NCI-H2196 treated with DMSO at 0.1 percent for 48 hours (cell line): ENCODE data around the gene DERL2.

Experiments
- DNase-seq: peaks from one replicate; lab custom pipeline; 2025; ENCODE audit not compliant: unreplicated experiment; lab: John Stamatoyannopoulos, UW

The DERL2 gene

DNA sequence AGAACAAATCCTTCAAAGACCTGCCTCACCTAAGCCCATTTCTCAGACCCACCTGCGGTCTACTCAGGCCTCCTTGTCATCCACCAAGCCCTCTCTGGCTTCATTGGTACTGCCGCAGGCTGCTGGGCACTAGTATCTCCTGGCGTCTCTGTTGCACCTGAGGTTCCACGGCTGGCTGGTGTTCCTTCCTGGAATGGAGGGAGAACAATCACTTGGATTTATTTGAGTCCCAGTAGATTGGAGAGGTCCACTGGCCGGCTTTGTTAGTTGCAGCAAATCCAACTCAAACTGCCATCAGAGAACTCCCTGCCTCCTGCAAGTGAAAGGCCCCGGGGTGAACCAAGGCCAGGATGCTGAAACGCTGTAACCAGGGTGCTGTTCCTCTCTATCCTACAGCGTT is 15.7 kb upstream of the DERL2 start:
- DNase-seq, result no peak

GRCh38 chr17:5500589-5501391 is 14.8 kb upstream of the DERL2 start:
- DNase-seq, result peak; percentile 73

DNA sequence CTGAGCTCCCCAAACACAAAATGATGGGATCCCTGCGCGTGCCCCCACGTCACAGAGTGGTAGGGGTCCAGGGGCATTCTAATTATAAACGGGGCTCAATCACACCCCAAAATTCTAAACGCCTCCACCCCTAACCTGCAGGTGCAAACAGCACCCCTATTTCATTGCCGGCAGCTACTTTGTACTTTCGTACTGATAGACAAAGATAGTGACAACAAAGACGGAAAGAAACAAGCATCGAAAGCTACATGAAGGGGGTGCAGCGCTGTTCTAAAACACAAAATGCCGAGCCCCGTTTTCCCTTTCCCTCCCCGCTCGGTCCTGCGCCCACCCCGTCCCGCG is 14.2 kb upstream of the DERL2 start:
- DNase-seq, result no peak

DNA sequence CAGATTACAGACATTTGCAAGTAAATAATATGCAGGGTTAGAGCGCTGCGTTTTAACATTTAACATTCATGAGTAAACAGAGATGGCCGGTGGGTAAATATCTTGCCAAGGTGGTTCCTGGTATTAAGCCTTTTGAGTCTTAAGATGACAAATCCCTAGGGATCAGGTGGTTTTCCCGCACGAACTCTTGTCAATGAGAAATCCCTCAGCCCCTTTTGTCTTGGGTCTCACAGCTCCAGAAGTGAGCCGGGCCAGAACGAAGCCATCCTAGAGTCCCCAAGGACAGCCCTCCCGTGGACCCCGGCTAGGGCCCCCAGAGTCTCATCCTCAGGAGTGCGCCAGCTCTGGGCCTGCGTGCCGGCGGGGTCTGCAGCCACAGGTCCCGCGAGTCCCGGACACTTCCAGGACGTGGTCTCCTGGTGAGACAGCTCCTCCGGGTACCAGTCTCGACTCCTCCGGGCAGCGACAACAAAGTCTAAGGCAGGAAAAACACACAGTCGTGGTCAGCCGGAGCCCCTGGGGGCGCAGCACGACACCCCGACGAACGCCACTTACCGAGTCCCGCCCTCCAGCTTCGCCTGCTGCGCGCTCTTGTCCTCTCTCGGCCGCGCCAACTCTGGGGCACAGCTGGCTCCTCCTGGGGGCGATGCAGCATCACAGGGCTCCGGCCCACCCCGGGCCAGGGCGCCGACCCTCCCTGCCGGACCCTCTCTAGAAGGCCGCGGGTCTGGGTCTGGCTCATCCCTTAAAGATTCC is 13.7 kb upstream of the DERL2 start:
- no peak for DNase-seq

DNA sequence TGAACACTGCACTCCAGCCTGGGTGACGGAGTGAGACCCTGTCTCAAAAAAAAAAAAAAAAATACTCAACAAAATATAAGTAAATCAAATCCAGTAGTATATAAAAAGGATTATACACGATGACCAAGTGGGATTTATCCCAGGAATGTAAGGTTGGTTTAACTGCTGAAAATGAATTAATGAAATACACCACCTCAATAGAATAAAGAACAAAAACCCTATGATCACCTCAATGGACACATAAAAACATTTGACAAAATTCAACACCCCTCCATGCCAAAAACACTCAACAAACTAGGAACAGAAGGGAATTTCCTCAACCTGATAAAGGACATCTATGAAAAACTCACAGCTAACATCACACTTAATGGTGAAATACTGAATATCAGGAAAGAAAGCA is 7.0 kb upstream of the DERL2 start:
- DNase-seq, result no peak

DNA sequence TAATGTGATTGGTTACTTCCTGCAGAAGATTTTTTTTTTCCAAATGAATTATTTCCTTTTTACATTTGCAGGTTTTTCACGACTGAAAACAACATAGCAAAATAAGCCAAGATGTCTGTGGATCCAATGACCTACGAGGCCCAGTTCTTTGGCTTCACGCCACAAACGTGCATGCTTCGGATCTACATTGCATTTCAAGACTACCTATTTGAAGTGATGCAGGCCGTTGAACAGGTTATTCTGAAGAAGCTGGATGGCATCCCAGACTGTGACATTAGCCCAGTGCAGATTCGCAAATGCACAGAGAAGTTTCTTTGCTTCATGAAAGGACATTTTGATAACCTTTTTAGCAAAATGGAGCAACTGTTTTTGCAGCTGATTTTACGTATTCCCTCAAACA is 2.8 kb upstream of the DERL2 start:
- no peak for DNase-seq

DNA sequence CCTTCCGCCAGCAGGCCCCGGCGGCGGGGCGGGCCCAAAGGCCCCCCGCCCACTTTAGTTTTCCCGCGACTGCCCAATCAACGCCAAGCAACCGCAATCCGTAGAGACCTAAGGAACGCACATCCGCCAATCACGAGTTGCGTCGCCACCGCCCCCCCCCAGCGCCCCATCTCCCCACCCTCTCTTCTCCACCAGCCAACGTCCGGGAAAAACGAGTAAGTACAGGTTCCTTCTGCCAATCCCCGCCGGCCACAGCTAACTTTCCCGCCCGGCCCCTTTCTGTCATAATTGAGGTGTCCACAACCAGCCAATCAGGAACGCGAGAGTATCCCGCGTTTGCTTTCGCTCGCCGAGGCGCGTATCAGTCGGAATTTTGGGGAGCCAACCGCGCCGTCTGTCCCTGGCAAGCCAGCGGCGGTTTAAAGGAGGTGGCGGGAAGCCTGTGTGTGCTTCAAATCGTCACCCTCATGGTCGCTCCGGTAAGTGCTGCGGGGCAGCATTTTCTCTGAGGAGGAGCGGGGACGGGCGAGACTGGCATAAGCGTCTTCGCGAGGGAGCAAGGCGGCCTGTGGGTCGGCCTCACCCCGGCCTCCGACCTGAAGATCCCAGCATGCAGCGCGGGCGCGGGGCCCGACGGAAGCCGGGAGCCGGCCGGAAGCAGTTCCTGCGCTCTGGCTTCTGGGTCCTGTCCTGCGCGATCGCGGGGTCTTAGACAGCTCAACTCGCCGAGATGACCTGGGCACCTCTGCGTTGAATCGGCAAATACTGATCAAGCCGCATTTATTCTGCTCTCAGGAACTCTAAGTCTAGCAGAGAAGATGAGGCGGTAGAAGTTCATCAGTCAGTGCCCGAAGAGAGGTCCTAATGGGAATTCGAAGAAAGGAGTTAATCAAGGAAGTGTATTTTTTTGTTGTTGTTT is 487 bp upstream of the DERL2 start, which contains the start of gene MIS12:
MIS12 (plus strand) TSS at position 361 of the 919 bp plus-strand sequence. CDS start 2,297 bp downstream, outside the sequence.
- DNase-seq, result peak; percentile 88

- no peak for DNase-seq
Measured at GRCh38 chr17:5481451-5481850, 4.5 kb downstream of the DERL2 start.

DNA sequence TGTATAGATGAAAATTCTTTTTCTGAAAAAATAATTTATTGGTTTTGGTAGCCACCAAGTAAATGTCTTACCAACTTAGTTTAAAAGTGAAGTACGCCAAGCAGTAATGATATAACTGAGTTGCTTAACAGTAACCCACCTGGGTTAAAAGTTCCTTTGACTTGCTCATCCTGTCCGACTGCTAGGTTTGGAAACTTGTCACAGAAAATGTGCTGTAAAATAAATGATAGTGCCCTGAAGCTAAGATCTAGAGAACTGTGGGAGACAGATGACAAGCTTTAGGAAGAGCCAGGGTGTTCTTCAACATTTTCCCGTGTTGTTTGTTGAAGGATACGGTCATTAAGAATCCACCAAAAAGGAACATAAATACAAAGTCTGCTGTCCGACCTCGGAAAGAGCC is 5.0 kb downstream of the DERL2 start:
- no peak for DNase-seq

DNA sequence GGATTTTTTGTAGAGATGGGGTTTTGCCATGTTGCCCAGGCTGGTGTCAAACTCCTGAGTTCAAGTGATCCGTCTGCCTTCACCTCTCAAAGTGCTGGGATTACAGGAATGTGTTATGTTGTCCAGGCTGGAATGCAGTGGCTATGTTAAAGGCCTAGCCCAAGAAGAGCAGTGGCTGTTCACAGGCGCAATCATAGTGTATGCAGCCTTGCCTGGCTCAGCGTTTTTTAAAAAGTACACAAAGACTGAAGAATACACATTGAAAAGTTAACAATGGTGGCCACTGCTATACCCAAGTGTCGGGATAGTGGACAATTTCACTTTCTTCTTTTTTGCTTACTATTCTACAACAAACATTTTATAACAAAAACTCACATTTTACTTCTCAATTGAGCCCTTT is 7.0 kb downstream of the DERL2 start:
- DNase-seq, result no peak

GRCh38 chr17:5473906-5474305 is 12.1 kb downstream of the DERL2 start:
- DNase-seq, result no peak

- no peak for DNase-seq
Measured at GRCh38 chr17:5472511-5472910, 13.5 kb downstream of the DERL2 start.

- DNase-seq, result no peak
Measured at GRCh38 chr17:5468075-5468473, 17.9 kb downstream of the DERL2 start.

- DNase-seq, result no peak
Measured at GRCh38 chr17:5467416-5467815, 18.6 kb downstream of the DERL2 start.

DNA sequence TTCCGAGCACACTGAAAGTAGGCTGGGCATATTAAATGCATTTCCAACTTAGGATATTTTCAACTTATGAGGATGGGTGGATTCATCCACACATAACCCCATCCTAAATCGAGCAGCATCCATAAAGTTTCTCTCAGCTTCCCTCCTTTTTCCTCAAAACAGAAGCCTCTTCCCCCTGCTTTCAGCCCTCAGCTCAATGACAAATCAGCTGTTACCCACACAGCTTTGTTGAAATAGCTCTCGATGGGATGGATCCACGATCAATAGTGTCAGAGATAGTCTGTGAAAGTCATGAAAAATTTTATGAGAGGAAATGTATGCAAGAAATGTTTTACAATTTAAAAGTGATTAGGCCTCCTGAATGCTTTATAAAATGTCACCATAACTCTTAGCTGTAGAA is 19.7 kb downstream of the DERL2 start:
- DNase-seq, result no peak

DNA sequence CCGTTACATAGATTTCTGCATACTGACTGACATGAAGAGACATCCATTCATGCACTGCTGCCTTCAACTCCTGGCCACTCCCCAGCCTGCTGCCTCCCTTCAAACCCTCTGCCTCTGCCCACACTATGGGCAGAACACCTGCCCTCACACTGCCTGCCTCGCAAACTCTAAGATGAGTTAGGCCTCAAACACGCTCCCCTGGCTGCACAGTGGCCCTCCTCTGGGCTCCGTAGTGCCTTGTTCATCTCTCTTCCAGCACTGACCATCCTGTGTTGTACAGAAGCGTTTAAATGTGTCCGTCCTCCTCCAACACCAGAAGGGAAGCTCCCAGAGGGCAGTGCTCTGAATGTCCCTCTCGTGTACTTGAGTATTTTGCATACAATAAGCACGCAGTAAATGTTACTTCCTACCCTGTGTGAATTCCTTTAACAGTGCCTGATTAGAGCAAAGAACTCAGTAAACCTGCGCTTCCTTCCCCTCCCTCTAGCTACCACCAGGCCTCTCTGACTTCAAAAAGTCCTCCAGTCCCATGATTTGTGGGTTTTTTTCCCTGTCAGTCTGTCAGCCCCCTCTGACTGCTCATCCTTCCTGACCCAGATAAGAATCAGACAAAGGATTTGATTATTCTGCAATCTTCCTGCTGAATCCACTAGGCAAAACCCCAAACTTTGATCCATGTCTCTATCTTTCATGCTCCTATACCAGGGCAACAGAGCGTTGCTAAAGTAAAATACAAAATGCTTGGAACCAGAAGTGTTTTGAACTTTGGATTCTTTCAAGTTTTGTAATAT is 21.1 kb downstream of the DERL2 start:
- no peak for DNase-seq

DNA sequence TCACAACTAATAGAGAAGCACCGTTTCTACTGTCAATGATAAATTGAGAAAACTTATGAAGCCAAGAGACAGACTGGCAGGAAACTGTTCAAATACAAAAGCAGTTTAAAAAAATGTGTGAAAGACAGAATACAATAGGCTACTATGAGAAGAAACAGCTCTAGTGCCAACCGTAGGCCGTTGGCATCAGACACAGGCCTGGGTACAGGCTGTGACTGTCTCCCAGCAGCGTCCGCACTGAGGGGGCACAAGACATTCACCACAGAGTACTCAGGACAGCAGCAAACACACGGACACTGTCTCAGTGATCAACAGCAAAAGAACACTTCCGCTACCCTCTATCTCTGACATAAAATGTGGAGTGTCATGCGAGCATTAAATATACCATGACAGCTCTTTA is 39.2 kb downstream of the DERL2 start:
- no peak for DNase-seq

DNA sequence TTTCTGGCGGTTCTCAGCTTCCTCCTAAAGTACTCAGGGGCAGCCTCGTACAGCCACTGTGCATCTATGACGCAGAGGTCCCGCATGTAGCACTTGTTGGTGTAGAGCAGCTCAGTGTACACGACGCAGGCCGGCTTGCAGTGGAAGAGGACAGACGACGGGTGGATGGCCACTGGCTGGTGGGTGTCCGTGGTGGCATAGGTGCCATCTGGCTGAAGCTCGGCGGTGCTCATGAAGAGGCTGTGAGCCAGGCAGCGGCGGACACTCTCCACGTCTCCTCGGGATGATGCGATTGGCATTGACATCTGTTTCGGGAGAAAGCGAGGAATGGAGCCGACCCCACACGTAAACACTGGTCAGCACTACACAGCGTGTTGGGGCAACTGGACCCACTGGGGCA is 41.8 kb downstream of the DERL2 start:
- no peak for DNase-seq

- no peak for DNase-seq
Measured at GRCh38 chr17:5443728-5444127, 42.2 kb downstream of the DERL2 start.

DNA sequence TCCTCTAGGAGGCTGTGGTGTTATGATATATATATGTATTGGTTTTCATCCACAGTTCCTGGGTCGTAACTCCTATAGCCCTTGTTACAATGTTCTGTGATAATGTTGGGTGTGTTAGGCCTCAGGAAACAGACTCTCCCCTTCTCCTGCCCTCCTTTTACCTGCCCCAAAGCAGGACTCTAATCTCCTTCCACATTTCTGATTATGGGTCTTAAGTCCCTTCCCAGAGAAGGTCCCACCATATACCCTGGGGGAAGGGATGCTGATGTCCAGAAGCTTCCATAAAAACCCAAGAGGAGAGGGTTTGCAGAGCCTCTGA is 46.6 kb downstream of the DERL2 start:
- DNase-seq, result no peak
